ENCODE measurements around the gene SSBP4. TPM values are rescaled to one million over a fixed set of nuclear protein-coding genes. Genes with fewer than 3 reads are reported as not detected.

The SSBP4 gene
- total RNA-seq, 1 donor from 2014 or later = 60.7 TPM

DNA sequence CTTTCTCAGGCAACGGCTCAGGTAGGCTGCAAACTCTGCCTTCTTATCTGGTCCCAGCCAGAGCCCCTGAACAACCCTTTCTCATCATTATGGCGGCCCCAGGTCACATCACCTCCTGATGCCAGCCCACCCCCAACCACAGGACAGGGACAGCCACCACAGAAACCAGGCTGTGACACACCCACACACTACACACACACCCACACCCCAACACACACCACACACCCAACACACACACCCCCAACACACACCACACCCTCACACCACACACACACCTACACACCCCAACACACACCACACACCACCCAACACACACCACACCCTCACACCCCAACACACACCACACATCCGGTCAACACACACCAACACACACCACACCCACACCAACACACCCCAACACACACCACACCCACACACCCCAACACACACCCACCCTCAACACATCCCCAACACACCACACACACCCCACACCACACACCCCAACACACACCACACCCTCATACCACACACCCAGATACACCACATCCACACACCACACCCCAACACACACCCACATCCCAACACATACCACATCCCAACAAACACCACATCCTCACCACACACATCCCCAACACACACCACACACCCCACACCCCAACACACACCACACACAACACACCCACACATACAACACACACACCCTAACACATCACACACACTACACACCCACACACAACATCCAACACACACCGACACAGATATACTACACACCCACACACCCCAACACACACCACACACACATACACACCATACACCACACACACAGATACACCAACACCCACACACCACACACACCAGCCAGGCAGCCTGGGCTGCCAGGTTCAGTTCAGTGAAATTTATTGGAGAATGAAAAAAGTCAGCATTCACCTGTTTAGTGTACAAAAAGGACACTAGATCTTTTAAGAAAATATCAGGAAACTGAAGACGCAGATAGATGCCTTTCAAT, 22.9 kb downstream of the SSBP4 start:
- H3K4me3 Mint-ChIP-seq (ENCODE audit: unreplicated experiment) = peak overlapping the region; percentile 80
- peaks cover 9% of the 10 kb centered on the region for H3K27me3 Mint-ChIP-seq (ENCODE audit: unreplicated experiment)
- H3K4me1 Mint-ChIP-seq (ENCODE audit: unreplicated experiment) = peaks cover 12% of the 10 kb centered on the region
- DNase-seq (ENCODE audit: low spot score) = no peak
- peaks cover 7% of the 10 kb centered on the region for H3K36me3 Mint-ChIP-seq (ENCODE audit: low read depth, unreplicated experiment)
- H3K9me3 Mint-ChIP-seq (ENCODE audit: unreplicated experiment) = no peaks in the 10 kb centered on the region
- H3K27ac Mint-ChIP-seq (ENCODE audit: unreplicated experiment) = peak overlapping the region; percentile 82
- TF ChIP-seq, protein P1, sequence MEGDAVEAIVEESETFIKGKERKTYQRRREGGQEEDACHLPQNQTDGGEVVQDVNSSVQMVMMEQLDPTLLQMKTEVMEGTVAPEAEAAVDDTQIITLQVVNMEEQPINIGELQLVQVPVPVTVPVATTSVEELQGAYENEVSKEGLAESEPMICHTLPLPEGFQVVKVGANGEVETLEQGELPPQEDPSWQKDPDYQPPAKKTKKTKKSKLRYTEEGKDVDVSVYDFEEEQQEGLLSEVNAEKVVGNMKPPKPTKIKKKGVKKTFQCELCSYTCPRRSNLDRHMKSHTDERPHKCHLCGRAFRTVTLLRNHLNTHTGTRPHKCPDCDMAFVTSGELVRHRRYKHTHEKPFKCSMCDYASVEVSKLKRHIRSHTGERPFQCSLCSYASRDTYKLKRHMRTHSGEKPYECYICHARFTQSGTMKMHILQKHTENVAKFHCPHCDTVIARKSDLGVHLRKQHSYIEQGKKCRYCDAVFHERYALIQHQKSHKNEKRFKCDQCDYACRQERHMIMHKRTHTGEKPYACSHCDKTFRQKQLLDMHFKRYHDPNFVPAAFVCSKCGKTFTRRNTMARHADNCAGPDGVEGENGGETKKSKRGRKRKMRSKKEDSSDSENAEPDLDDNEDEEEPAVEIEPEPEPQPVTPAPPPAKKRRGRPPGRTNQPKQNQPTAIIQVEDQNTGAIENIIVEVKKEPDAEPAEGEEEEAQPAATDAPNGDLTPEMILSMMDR (IDR thresholded peaks at IDR 0.05; ENCODE audit: unreplicated experiment) = no peak

DNA sequence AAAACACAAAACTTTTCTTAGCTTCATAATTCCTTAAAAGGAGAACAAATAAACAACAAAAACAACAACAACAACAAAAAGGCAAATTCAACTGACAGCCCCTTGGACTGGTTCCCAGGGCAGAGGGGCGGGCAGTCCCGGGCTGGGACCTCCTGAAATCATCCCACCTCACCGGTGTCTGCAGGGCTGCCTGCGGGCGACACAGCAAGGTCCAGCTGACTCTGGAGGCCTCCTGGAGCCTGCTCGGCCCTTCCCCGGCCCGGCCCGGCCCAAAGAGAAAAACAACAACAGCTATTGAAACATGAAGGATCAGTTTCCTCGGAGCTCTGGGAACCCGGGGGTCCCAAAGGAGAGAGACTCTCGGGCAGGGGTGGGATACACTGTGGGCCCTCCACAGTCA, 23.7 kb downstream of the SSBP4 start:
- Mint-ChIP-seq H3K27me3 (ENCODE audit: unreplicated experiment) (peaks cover 9% of the 10 kb centered on the region), H3K36me3 (ENCODE audit: low read depth, unreplicated experiment) (peaks cover 7% of the 10 kb centered on the region), H3K9me3 (ENCODE audit: unreplicated experiment) (no peaks in the 10 kb centered on the region), H3K27ac (ENCODE audit: unreplicated experiment) (no peak overlapping the region), H3K4me3 (ENCODE audit: unreplicated experiment) (peak overlapping the region; percentile 80), H3K4me1 (ENCODE audit: unreplicated experiment) (peaks cover 12% of the 10 kb centered on the region)
- TF ChIP-seq, protein P1 (IDR thresholded peaks at IDR 0.05; ENCODE audit: unreplicated experiment) = no peak
- DNase-seq (ENCODE audit: low spot score) = no peak

DNA sequence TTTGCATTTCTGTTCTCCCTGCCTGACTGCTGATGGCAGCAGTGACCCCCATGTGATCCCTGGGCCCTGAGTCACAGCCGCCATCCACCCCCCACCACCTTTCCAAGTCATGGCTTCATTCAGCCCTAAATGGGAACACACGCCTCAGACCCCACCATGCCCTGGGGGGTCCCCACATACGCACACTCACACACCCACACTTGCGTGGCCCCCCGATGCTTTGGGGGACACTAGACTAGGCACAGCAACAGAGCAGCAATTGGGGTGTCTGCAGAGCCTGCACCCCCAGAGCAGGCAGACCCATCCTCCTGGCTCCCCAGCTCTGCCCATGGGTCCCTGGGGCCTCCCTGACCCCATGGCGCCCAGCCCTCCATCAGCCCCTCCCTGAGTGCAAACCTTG, 24.2 kb downstream of the SSBP4 start:
- TF ChIP-seq, protein P1 (IDR thresholded peaks at IDR 0.05; ENCODE audit: unreplicated experiment) = no peak
- no peak overlapping the region for H3K27ac Mint-ChIP-seq (ENCODE audit: unreplicated experiment)
- H3K27me3 Mint-ChIP-seq (ENCODE audit: unreplicated experiment) = peaks cover 9% of the 10 kb centered on the region
- peaks cover 12% of the 10 kb centered on the region for H3K4me1 Mint-ChIP-seq (ENCODE audit: unreplicated experiment)
- DNase-seq (ENCODE audit: low spot score) = no peak
- H3K9me3 Mint-ChIP-seq (ENCODE audit: unreplicated experiment) = no peaks in the 10 kb centered on the region
- H3K4me3 Mint-ChIP-seq (ENCODE audit: unreplicated experiment) = no peak overlapping the region
- H3K36me3 Mint-ChIP-seq (ENCODE audit: low read depth, unreplicated experiment) = peaks cover 10% of the 10 kb centered on the region

DNA sequence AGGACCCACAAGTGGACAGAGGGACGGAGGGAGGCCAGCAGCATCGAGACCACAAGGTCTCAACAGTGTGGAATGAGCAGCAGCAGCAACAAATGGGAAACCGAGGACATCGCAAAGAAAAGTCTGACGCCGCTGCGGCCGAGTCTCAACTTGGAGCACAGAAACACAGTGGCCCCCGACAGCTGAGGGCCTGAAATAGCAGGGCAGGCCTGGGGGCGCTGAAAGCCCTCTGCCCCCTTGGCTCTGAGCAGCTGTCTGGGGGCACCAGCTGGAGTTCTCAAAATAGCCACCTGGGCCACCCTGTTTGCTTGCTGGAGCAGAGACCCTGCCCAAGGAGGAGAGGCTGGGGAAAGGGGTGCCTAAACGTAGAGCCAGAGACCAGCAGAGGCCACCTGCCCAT, 24.6 kb downstream of the SSBP4 start:
- Mint-ChIP-seq H3K27ac (ENCODE audit: unreplicated experiment) (no peak overlapping the region), H3K27me3 (ENCODE audit: unreplicated experiment) (peaks cover 9% of the 10 kb centered on the region), H3K4me3 (ENCODE audit: unreplicated experiment) (no peak overlapping the region), H3K4me1 (ENCODE audit: unreplicated experiment) (peaks cover 12% of the 10 kb centered on the region), H3K9me3 (ENCODE audit: unreplicated experiment) (no peaks in the 10 kb centered on the region), H3K36me3 (ENCODE audit: low read depth, unreplicated experiment) (peaks cover 12% of the 10 kb centered on the region)
- DNase-seq (ENCODE audit: low spot score) = no peak
- TF ChIP-seq, protein P1 (IDR thresholded peaks at IDR 0.05; ENCODE audit: unreplicated experiment) = no peak

DNA sequence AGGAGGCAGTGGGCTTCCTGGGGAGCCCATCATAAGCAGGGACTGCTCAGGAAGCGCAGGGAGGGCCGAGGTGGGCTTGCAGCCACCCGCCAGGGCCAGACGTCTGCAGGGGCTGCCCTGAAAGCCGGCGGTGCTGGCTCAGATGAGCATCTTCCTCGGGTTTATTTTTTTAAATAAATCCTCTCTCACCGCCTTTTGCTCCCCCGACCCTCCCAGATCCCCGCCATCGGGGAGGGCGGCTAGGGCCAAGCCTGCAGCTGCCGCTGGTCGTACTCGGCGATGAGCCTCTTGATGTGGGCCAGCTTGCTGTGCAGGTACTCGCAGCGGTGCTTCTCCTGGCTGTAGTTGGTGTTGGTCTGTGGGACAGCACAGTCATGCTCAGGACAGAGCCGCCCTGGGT, 25.3 kb downstream of the SSBP4 start:
- Mint-ChIP-seq H3K27ac (ENCODE audit: unreplicated experiment) (no peak overlapping the region), H3K9me3 (ENCODE audit: unreplicated experiment) (no peaks in the 10 kb centered on the region), H3K4me1 (ENCODE audit: unreplicated experiment) (peaks cover 5% of the 10 kb centered on the region), H3K4me3 (ENCODE audit: unreplicated experiment) (no peak overlapping the region), H3K27me3 (ENCODE audit: unreplicated experiment) (peaks cover 12% of the 10 kb centered on the region), H3K36me3 (ENCODE audit: low read depth, unreplicated experiment) (peaks cover 12% of the 10 kb centered on the region)
- TF ChIP-seq, protein P1 (IDR thresholded peaks at IDR 0.05; ENCODE audit: unreplicated experiment) = no peak
- no peak for DNase-seq (ENCODE audit: low spot score)
